Stimulated activated CD8-positive, alpha-beta memory T cell treated with anti-CD3 and anti-CD28 coated beads, Interleukin-4, amount 100 ng/mL, for 24 hours (primary cell): Measurements from ENCODE around the gene MAGI2.

Source experiments
- DNase-seq: peaks from one replicate; pipeline ENCODE4 v3.0.0-alpha.2; 2020; ENCODE audit warnings: low read depth

MAGI2 gene

GRCh38 chr7:78081888-78082287, 1371.6 kb downstream of the MAGI2 start:
- DNase-seq: no peak

GRCh38 chr7:78081344-78081743, 1372.1 kb downstream of the MAGI2 start:
- no peak for DNase-seq

GRCh38 chr7:78080811-78081210, 1372.7 kb downstream of the MAGI2 start:
- DNase-seq: no peak

GRCh38 chr7:78080241-78080640, 1373.2 kb downstream of the MAGI2 start:
- DNase-seq: no peak

GRCh38 chr7:78074713-78075112, 1378.8 kb downstream of the MAGI2 start:
- DNase-seq: no peak

- DNase-seq: no peak
Measured at GRCh38 chr7:78073609-78074382, 1379.7 kb downstream of the MAGI2 start.

- DNase-seq: no peak
Measured at GRCh38 chr7:78072201-78072590, 1381.3 kb downstream of the MAGI2 start.

GRCh38 chr7:78071491-78072200, 1381.8 kb downstream of the MAGI2 start:
- DNase-seq: no peak

- no peak for DNase-seq
Measured at GRCh38 chr7:78066599-78066998, 1386.9 kb downstream of the MAGI2 start.

- no peak for DNase-seq
Measured at GRCh38 chr7:78063758-78064157, 1389.7 kb downstream of the MAGI2 start.

- DNase-seq: no peak
Measured at GRCh38 chr7:78062214-78062613, 1391.3 kb downstream of the MAGI2 start.

- DNase-seq: no peak
Measured at GRCh38 chr7:78057571-78057970, 1395.9 kb downstream of the MAGI2 start.

- no peak for DNase-seq
Measured at GRCh38 chr7:78055599-78055998, 1397.9 kb downstream of the MAGI2 start.

- no peak for DNase-seq
Measured at GRCh38 chr7:78055001-78055573, 1398.4 kb downstream of the MAGI2 start.

- DNase-seq: no peak
Measured at GRCh38 chr7:78052112-78052511, 1401.4 kb downstream of the MAGI2 start.

GRCh38 chr7:78047800-78048199, 1405.7 kb downstream of the MAGI2 start:
- DNase-seq: no peak

GRCh38 chr7:78043159-78043558, 1410.3 kb downstream of the MAGI2 start:
- DNase-seq: no peak

GRCh38 chr7:78041423-78041822, 1412.0 kb downstream of the MAGI2 start:
- no peak for DNase-seq

GRCh38 chr7:78039790-78040776, 1413.4 kb downstream of the MAGI2 start:
- DNase-seq: no peak

GRCh38 chr7:78038465-78039080, 1414.9 kb downstream of the MAGI2 start:
- DNase-seq: no peak

- no peak for DNase-seq
Measured at GRCh38 chr7:78037603-78038002, 1415.9 kb downstream of the MAGI2 start.

GRCh38 chr7:78033410-78033809, 1420.1 kb downstream of the MAGI2 start:
- no peak for DNase-seq
